NCI-H82 treated with DMSO at 0.1 percent for 48 hours (cell line): ENCODE measurements around the gene TNRC18.

Experiments
- DNase-seq: peaks from one replicate; lab custom pipeline; 2025; ENCODE audit not compliant: unreplicated experiment; lab: John Stamatoyannopoulos, UW

Gene TNRC18

GRCh38 chr7:5452470-5452899, 28.9 kb upstream of the TNRC18 start:
- DNase-seq, result peak; percentile 77

GRCh38 chr7:5451391-5451790, 27.8 kb upstream of the TNRC18 start:
- no peak for DNase-seq

- DNase-seq, result no peak
Observed at GRCh38 chr7:5450549-5451327, 27.1 kb upstream of the TNRC18 start.

- DNase-seq, result no peak
Observed at GRCh38 chr7:5448378-5449037, 24.9 kb upstream of the TNRC18 start.

- DNase-seq, result no peak
Observed at GRCh38 chr7:5445981-5446594, 22.5 kb upstream of the TNRC18 start.

GRCh38 chr7:5443678-5444077, 20.0 kb upstream of the TNRC18 start:
- no peak for DNase-seq

- DNase-seq, result no peak
Observed at GRCh38 chr7:5442757-5443305, 19.2 kb upstream of the TNRC18 start.

- DNase-seq, result no peak
Observed at GRCh38 chr7:5441840-5442503, 18.3 kb upstream of the TNRC18 start.

- no peak for DNase-seq
Observed at GRCh38 chr7:5439572-5440496, 16.2 kb upstream of the TNRC18 start.

- no peak for DNase-seq
Observed at GRCh38 chr7:5439209-5439571, 15.6 kb upstream of the TNRC18 start.

- DNase-seq, result no peak
Observed at GRCh38 chr7:5437987-5438386, 14.4 kb upstream of the TNRC18 start.

- no peak for DNase-seq
Observed at GRCh38 chr7:5437348-5437892, 13.8 kb upstream of the TNRC18 start.

- no peak for DNase-seq
Observed at GRCh38 chr7:5436003-5436678, 12.5 kb upstream of the TNRC18 start.

- no peak for DNase-seq
Observed at GRCh38 chr7:5435291-5436002, 11.8 kb upstream of the TNRC18 start.

- DNase-seq, result no peak
Observed at GRCh38 chr7:5433181-5433580, 9.5 kb upstream of the TNRC18 start.

- no peak for DNase-seq
Observed at GRCh38 chr7:5432691-5433090, 9.1 kb upstream of the TNRC18 start.

GRCh38 chr7:5431560-5432015, 8.0 kb upstream of the TNRC18 start:
- DNase-seq, result no peak

- no peak for DNase-seq
Observed at GRCh38 chr7:5430612-5430947, 6.9 kb upstream of the TNRC18 start.
